Epithelial cell of prostate (primary cell): ENCODE measurements around the gene TMEM163.

Source experiments
- DNase-seq: peaks from one replicate; pipeline ENCODE4 v3.0.0-alpha.2; 2011; ENCODE audit warnings: low read depth, low spot score
- H3K27ac ChIP-seq: fragments of 450-650 bp; 2 replicates; pipeline ENCODE4 v1.5.1; 2017; ENCODE audit warnings: mild to moderate bottlenecking

Gene TMEM163

GRCh38 chr2:134694411-134694810 lies 24.4 kb downstream of the TMEM163 start:
- no peak for DNase-seq
- H3K27ac ChIP-seq, result no peak overlapping the region

- H3K27ac ChIP-seq, result no peak overlapping the region
- DNase-seq, result no peak
Observed at GRCh38 chr2:134693359-134694330, 25.2 kb downstream of the TMEM163 start.

- no peak overlapping the region for H3K27ac ChIP-seq
- DNase-seq, result no peak
Observed at GRCh38 chr2:134692499-134692898, 26.3 kb downstream of the TMEM163 start.

- H3K27ac ChIP-seq, result no peak overlapping the region
- DNase-seq, result no peak
Observed at GRCh38 chr2:134690629-134691215, 28.1 kb downstream of the TMEM163 start.

- DNase-seq, result no peak
- no peak overlapping the region for H3K27ac ChIP-seq
Observed at GRCh38 chr2:134689315-134689714, 29.5 kb downstream of the TMEM163 start.

- no peak for DNase-seq
- no peak overlapping the region for H3K27ac ChIP-seq
Observed at GRCh38 chr2:134685967-134686366, 32.8 kb downstream of the TMEM163 start.

- peak; percentile 14 for DNase-seq
- H3K27ac ChIP-seq, result no peak overlapping the region
Observed at GRCh38 chr2:134683561-134684112, 35.2 kb downstream of the TMEM163 start.

- DNase-seq, result no peak
- no peak overlapping the region for H3K27ac ChIP-seq
Observed at GRCh38 chr2:134682726-134683125, 36.1 kb downstream of the TMEM163 start.

- no peak overlapping the region for H3K27ac ChIP-seq
- DNase-seq, result no peak
Observed at GRCh38 chr2:134681201-134681600, 37.6 kb downstream of the TMEM163 start.

- no peak for DNase-seq
- no peak overlapping the region for H3K27ac ChIP-seq
Observed at GRCh38 chr2:134679745-134680144, 39.1 kb downstream of the TMEM163 start.

GRCh38 chr2:134679294-134679693 lies 39.5 kb downstream of the TMEM163 start:
- H3K27ac ChIP-seq, result no peak overlapping the region
- DNase-seq, result no peak

- H3K27ac ChIP-seq, result no peak overlapping the region
- no peak for DNase-seq
Observed at GRCh38 chr2:134677856-134678756, 40.7 kb downstream of the TMEM163 start.

- H3K27ac ChIP-seq, result no peak overlapping the region
- DNase-seq, result no peak
Observed at GRCh38 chr2:134676960-134677359, 41.8 kb downstream of the TMEM163 start.

- H3K27ac ChIP-seq, result no peak overlapping the region
- DNase-seq, result no peak
Observed at GRCh38 chr2:134675314-134675713, 43.5 kb downstream of the TMEM163 start.

GRCh38 chr2:134674687-134675086 lies 44.1 kb downstream of the TMEM163 start:
- H3K27ac ChIP-seq, result no peak overlapping the region
- no peak for DNase-seq

GRCh38 chr2:134671513-134671912 lies 47.3 kb downstream of the TMEM163 start:
- H3K27ac ChIP-seq, result no peak overlapping the region
- DNase-seq, result no peak

- H3K27ac ChIP-seq, result no peak overlapping the region
- DNase-seq, result no peak
Observed at GRCh38 chr2:134670955-134671354, 47.8 kb downstream of the TMEM163 start.

- H3K27ac ChIP-seq, result no peak overlapping the region
- DNase-seq, result no peak
Observed at GRCh38 chr2:134669731-134670669, 48.8 kb downstream of the TMEM163 start.

GRCh38 chr2:134668821-134669220 lies 50.0 kb downstream of the TMEM163 start:
- no peak for DNase-seq
- no peak overlapping the region for H3K27ac ChIP-seq
